OCI-LY3 (cell line): ENCODE data around the gene FCRL4.

ENCODE experiments used
- CTCF ChIP-seq: fragments of 200-600, 300-600 bp; sonication (generic); IDR thresholded peaks from 2 replicates; pipeline ENCODE4 v1.5.1; 2014; ENCODE audit warnings: antibody characterized with exemption, low read length, low read depth
- EZH2phosphoT487 ChIP-seq: fragments of 200-600 bp; shearing (Covaris generic); IDR thresholded peaks from 2 replicates; pipeline ENCODE4 v1.6.1; 2018; ENCODE audit warnings: antibody characterized with exemption, mixed run types, low read depth

- TF ChIP-seq CTCF (no peak), EZH2phosphoT487 (no peak)
Observed at GRCh38 chr1:157646144-157646543, 48.3 kb upstream of the FCRL4 start.
